COLO668 (cell line): ENCODE measurements around the gene SLC16A10.
"Not testable (repeated sequence)": the region's sequence is repeated elsewhere in the genome, so short reads cannot be mapped to it uniquely, and the experiment has no call there.

ENCODE experiments used
- DNase-seq: peaks from one replicate; lab custom pipeline; 2025; ENCODE audit not compliant: unreplicated experiment; lab: John Stamatoyannopoulos, UW

The SLC16A10 gene

DNA sequence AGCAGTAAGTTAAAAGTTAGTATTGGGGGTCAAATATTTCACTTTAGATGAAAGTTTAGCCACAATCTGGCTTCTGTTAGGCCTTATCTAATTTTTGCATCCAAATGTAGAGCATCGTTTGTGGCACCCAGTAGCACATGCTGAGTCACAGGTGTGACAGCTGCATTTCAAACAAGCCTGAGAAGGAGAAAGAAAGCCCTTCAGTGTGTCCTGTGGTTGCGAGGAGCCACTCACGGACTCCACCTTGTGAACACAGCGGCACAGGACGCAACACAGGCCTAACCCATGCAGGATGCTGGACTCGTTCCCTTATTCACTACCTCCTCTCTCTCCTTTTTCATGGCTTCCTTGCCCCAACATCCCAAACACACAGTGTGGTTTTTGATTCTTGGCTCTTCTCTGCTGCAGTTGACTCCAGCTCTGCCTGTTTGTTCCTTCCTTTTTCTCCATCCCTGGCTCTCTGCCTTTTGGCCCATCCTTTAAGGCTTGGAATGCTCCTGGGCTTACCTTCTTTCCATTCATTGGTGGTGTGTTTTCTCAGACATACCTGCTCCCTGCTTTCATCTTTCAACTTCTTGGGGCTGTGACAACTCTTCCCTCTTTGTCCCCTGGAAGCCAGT lies 124.2 kb downstream of the SLC16A10 start:
- DNase-seq, result no peak

DNA sequence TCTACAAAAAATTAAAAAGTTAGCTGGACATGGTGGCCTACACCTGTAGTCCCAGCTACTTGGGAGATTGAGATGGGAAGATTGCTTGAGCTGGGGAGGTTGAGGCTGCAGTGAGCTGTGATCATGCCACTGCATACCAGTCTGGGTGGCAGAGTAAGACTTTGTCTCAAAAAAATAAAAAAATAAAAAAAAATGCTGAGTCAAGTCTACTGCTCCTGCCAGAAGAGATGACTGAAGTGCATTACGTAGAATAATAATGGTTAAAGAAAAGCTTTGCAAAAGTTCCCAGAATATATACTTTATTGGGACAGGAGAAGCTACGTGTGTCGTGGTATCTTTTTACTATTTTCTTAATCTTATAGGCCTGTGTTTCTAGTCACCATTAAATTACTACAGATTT lies 125.3 kb downstream of the SLC16A10 start:
- DNase-seq, result no peak

- DNase-seq, result no peak
Measured at GRCh38 chr6:111215131-111215530, 127.8 kb downstream of the SLC16A10 start.

- DNase-seq, result no peak
Measured at GRCh38 chr6:111219785-111220184, 132.5 kb downstream of the SLC16A10 start.

- DNase-seq, result no peak
Measured at GRCh38 chr6:111220383-111221031, 133.2 kb downstream of the SLC16A10 start.

- no peak for DNase-seq
Measured at GRCh38 chr6:111221804-111222203, 134.5 kb downstream of the SLC16A10 start.

- DNase-seq, result no peak
Measured at GRCh38 chr6:111222341-111222740, 135.0 kb downstream of the SLC16A10 start.

- DNase-seq, result no peak
Measured at GRCh38 chr6:111228094-111228493, 140.8 kb downstream of the SLC16A10 start.

DNA sequence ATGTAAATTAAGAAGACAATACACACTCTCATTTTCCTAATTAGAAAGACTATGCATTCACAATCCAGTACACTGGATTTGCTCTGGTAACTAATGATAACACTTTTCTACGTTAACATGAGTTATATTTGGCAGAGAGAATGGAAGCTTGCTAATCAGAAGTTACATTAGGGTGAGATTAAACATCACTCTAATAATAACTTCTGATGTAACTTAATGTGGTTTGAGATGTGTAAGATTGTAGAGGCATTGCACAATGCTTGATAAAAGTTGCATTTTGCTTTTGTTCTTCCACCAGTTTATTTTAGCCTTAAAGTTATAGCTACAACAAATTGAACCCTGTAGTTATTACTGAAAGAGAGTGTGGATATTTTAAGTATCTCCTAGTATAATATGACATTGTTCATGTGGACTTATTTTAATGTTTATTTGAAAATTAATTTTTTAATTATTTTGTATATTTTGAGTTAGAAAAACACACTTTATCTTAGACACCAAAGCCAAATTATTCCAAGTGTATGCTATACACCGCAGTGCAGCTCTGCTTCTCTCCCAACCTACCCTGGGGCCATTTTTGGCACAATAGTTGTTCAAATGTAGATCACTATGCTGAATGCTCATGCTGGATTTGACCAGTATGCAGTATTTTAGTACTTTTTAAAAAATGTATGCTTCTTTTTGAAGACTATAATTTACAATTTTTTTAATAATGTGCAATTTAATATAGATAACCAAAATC lies 143.2 kb downstream of the SLC16A10 start:
- DNase-seq, result no peak

GRCh38 chr6:111231090-111231459 lies 143.8 kb downstream of the SLC16A10 start:
- DNase-seq, result no peak

GRCh38 chr6:111237852-111238251 lies 150.5 kb downstream of the SLC16A10 start:
- DNase-seq, result no peak

- DNase-seq, result no peak
Measured at GRCh38 chr6:111238464-111239119, 151.3 kb downstream of the SLC16A10 start.

DNA sequence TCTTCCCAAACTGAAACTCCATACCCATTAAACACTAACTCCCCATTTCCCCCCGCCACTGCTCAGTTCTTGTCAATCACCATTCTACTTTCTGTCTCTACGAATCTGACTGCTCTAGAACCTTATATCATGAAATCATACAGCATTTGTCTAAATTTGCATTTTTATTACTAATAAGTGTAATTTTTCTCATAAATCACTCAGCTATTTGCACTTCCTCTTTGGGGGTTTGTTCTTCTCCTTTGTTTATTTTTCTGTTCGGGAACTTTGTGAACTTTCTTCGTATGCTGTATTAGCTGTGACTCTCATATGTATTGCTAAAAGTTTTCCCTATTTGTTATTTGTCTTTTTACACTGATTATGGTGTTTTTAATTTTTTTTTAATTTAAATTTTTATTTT lies 152.2 kb downstream of the SLC16A10 start:
- DNase-seq, result no peak

- DNase-seq, result no peak
Measured at GRCh38 chr6:111242452-111242851, 155.1 kb downstream of the SLC16A10 start.

- no peak for DNase-seq
Measured at GRCh38 chr6:111243095-111243494, 155.8 kb downstream of the SLC16A10 start.

DNA sequence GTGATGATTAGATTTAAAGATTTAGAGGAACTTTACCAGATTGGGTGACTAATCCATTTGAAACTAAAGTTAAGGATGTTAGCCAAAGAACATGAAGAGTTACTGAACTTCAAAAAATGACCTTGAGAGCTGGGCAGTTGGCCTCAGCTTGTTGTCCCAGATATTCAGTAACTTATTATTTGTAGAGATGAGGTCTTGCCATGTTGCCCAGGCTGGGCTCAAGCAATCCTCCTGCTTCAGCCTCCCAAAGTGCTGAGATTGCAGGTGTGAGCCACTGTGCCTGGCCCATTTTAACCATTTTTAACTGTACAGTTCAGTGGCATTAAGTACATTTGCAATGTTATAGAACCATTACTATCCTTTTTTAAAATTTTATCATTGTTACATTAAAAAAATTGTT lies 161.5 kb downstream of the SLC16A10 start:
- no peak for DNase-seq

DNA sequence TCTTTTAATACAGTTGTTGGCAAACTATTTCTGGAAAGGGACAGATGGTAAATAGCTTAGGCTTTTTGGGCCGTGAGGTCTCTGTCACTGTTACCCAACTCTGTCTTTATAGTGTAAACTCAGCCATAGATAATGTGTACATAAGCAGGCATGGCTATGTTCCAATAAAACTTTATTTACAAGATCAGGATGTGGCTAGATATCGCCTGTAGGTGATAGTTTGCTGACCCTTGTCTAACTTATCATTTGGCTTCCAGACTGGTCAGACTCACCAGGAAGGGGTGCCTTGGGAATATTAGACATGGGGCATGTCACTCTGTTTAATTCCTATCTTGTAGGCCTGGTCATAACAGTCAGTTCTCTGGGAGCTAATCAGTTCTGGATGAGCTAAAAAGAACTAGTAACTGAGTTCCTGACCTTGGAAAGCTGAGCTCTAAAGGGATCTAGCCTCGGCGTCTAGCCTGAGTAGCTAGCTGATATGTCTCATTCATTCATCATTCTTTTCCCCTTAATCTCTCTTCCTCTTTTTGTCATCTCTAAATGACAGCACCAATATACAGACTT lies 163.6 kb downstream of the SLC16A10 start:
- DNase-seq, result no peak

DNA sequence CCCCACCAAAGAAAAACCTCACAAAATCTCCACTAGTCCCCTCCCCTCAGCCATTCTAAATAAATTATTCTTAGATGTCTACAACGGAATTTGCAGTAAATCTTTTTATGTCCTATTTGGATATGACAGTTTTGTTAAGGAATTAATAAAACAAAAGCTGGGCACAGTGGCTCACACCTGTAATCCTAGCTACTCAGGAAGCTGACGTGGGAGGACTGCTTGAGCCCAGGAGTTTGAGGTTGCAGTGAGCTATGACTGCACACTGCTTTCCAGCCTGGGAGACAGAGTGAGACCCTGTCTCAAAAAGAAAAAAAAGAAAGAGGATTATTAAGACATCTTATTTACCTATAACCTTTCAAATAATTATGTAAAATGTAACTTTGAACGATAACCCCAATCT lies 165.4 kb downstream of the SLC16A10 start:
- no peak for DNase-seq

- no peak for DNase-seq
Measured at GRCh38 chr6:111254004-111254778, 166.9 kb downstream of the SLC16A10 start.

DNA sequence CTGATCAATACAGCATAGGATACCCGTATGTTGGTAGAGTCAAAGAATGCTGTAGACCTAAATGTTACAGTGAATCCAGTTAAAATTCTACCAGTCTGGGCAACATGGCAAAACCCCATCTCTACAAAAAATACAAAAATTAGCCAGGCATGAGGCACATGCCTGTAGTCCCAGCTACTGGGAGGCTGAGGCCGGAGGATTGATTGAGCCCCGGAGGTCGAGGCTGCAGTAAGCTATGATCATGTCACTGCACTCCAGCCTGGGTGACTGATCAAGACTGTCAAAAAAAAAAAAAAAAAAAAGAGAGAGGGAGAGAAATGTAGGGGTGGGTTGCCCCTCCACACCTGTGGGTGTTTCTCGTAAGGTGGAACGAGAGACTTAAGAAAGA lies 167.5 kb downstream of the SLC16A10 start:
- DNase-seq, result no peak

DNA sequence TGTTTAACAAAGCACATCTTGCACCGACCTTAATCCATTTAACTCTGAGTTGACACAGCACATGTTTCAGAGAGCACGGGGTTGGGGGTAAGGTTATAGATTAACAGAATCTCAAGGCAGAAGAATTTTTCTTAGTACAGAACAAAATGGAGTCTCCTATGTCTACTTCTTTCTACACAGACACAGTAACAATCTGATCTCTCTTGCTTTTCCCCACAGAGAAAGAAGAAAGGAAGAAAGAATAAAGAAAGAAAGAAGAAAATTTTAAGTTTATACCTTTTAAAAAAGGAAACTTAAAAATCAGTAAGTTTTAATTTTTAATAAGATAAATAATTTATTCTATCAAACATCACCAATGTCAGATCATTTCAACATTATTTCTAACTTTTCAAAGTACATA lies 168.5 kb downstream of the SLC16A10 start:
- not testable (repeated sequence) for DNase-seq
